Stimulated activated CD4-positive, alpha-beta T cell treated with anti-CD3 and anti-CD28 coated beads, TNF-alpha, amount 100 ng/mL, for 48 hours (primary cell): ENCODE data around the gene STAT5B.
"Not testable (repeated sequence)": the region's sequence is repeated elsewhere in the genome, so short reads cannot be mapped to it uniquely, and the experiment has no call there.

ENCODE experiments used
- DNase-seq, 3 donors: peaks; one replicate each; pipeline ENCODE4 v3.0.0-alpha.2; 2020; ENCODE audit warnings: low read depth in 3 of 3

Gene STAT5B

GRCh38 chr17:42306385-42306667, 30.1 kb upstream of the STAT5B start:
- DNase-seq, result no peak

- DNase-seq, result no peak
These were observed 29.6 kb upstream of the STAT5B start for GRCh38 chr17:42305543-42306384.

GRCh38 chr17:42305031-42305330, 28.8 kb upstream of the STAT5B start:
- DNase-seq, result not testable (repeated sequence)

DNA sequence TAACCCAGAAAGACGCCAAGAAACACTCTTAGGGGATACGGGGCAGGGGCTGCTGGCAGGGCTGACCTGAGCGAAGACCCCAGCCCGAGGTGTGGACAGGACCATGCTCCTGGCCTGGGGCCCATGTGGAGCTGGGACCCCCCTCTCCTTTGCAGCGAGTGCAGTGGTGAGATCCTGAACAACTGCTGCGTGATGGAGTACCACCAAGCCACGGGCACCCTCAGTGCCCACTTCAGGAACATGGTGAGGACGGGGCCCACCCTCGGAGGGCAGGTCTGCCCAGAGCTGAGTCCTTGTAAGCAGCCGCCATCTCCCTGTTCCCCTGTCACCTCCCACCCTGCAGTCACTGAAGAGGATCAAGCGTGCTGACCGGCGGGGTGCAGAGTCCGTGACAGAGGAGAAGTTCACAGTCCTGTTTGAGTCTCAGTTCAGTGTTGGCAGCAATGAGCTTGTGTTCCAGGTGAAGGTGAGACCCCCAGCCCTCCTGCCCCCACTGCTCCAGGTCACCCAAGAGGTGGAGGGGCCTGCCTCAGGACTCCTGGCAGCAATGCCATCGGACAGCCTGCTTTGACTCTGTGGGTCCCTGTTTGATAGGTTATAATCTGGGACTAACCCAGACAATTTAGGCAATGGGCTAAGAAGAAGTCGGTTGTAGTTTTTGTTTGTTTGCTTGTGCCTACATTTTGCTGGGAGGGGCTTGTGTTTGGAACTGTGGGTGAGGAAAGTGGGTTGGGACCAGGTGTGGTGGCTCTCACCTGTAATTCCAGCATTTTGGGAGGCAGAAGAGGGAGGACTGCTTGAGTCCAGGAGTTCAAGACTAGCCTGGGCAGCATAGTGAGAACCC, 28.2 kb upstream of the STAT5B start:
- DNase-seq, result no peak

- DNase-seq, result no peak
These were observed 27.5 kb upstream of the STAT5B start for GRCh38 chr17:42303694-42304093.

DNA sequence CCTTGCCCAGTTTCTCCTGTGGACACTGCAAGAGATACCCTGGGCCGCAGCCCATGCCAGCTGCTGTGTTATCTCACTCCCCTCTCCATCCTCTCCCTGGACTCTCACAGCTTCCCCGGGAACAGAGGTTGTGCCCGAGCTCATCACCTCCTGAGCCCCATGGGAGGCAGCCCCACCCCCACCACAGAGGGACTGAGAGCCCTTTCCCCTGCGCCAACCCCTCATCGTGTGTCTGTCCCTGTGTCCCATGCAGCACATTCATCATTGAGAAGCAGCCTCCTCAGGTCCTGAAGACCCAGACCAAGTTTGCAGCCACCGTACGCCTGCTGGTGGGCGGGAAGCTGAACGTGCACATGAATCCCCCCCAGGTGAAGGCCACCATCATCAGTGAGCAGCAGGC, 24.8 kb upstream of the STAT5B start:
- no peak for DNase-seq

GRCh38 chr17:42299913-42300312, 23.7 kb upstream of the STAT5B start:
- DNase-seq, result not testable (repeated sequence)

DNA sequence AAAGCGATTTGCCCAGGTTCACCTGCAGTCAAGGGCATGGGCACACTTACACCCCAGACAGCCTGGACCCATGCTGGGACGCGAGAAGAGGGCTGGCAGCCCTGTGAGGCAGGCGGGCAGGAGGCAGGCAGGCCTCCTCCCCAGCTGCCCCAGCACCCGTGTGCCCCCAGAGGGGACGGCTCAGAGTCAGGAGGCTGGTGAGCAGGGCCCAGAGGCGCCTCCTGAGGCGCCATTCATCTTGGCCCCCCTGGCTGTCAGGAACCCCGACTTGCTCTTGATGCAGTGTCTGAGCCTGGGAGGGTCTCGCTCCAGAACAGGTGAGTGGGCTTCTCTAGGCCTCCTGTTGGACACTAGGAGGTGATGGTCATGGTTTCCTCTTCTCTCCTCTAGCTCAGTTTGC, 23.2 kb upstream of the STAT5B start:
- DNase-seq, result not testable (repeated sequence)

GRCh38 chr17:42297775-42298174, 21.6 kb upstream of the STAT5B start:
- DNase-seq, result not testable (repeated sequence)

DNA sequence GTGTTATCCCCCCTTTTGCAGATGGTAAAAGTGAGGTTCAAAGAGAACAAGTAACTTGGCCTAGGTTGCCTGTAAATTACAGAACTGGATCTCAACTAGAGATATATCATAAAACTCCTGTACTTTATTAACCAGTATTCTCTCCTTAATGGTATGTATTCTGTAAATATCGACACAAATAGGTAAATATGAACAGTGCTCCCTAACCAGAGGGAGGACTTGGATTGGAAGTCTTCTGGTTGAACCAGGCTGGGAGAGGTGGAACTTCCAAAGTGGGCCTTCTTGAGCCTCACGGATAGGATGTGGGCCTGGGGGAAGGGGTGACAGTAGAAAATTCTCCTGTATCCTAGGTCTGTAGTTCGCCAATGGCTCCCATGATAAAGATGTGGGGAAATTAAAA, 19.8 kb upstream of the STAT5B start:
- DNase-seq, result no peak

DNA sequence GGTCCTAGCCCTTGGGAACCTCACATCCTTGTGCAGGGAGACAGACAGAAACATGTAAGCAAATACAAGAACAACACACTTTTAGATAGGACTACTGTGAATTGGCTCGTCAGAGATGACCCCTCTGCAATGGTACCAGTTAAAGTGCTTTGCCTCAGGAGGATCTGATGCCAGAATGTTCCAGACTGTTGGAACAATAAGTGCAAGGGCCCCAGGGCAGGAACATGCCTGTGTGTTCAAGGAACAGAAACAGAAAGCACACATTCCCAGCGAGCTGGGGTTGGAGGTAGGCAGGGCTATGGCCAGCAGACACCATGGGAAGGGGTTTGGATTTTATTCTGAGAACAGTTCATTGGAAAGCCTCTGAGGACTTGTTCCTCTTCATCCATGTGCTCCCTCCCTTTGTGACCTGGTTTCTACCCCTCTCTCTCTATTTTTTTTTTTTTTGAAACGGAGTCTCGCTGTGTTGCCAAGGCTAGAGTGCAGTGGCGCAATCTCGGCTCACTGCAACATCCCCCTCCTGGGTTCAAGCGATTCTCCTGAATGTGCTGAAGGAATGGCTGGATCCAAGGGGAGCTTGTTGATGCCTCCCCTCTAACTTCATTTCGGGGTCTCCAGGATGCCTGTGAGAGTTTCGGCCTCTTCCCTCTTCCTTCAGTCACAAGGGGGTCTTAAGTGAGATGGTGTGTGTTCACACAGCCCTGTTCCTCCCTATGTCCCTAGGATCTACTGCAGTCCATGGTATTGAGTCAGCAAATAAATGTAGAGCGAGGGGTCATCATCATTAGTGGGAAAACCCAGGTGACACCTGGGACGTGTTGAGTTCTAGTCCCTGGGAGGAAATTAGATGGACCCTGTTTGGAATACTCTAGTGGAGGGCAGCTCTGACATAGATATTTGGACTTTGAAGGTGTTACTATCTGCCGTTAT, 18.5 kb upstream of the STAT5B start:
- DNase-seq, result no peak

DNA sequence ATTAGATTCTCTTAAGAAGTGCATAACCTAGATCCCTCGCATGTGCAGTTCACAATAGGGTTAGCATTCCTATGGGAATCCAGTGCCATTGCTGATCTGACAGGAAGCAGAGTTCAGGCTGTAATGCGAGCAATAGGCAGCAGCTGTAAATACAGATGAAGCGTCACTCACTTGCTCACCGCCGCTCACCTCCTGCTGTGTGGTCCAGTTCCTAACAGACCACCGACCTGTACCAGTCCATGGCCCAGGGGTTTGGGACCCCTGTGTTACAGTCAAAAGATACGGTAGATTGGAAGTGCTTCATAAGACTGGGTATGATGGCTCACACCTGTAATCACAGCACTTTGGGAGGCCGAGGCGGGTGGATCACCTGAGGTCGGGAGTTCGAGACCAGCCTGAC, 14.9 kb upstream of the STAT5B start:
- DNase-seq, result no peak

DNA sequence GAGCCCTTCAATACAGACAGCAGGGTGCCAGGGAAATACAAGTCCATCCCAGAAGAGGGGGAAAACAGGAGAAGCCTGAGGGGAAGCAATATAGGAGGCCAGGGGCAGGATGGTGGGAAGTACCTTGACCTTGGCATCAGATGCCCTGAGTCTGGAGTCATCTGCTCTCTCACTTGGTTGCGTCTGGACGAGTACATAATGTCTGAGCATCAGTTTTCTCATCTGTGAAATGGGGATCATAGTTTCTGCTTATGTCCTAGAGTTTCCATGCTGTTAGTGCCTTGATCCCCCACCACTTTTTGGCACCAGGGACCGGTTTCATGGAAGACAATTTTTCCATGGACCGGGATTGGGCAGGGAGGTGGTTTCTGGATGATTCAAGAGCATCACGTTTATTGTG, 14.4 kb upstream of the STAT5B start:
- DNase-seq, result no peak

GRCh38 chr17:42289611-42290181, 13.5 kb upstream of the STAT5B start:
- DNase-seq, result no peak

DNA sequence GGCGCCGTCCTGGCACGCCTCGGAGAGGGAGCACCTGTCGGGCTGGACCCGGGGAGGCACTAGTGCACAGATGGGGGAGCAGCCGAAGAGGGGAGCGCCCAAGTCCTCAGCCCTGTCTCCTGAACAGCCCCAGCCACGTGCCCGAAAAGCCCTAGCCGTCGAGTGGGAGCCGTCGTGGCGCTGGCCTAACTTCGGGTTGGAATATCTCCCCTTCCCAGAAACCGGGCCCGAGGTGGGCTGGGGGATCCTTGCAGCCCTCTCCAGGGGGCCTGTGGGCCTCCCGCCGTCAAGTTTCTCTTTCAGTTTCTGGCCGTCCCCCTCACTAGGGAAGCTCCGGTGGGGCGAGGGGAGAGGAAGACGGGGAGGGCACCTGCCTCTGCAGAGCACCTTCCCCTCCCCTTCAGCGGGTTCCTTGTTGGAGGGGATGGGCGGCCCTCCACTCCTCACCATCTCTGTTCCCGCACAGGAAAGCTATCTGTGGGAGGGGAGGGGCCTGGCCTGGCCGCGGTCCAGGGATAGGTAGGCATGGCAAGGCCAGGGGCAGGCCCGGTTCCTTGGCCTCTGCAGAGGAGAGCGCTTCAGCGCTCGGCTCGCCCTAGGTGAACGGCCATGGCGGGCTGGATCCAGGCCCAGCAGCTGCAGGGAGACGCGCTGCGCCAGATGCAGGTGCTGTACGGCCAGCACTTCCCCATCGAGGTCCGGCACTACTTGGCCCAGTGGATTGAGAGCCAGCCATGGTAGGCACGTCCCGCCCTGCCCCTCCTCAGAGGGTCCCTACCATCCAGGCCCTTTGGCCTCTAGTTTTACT, 12.8 kb upstream of the STAT5B start:
- no peak for DNase-seq

GRCh38 chr17:42287977-42288802, 12.0 kb upstream of the STAT5B start, which contains the start of gene STAT5A:
STAT5A (plus strand) TSS chr17:42288498; CDS start chr17:42289412, 914 bp downstream.
- DNase-seq, result peak in 2 of 3 donors; percentile 60 to 68

- no peak for DNase-seq
These were observed 11.2 kb upstream of the STAT5B start for GRCh38 chr17:42287305-42287976.

GRCh38 chr17:42286411-42287221, 10.4 kb upstream of the STAT5B start:
- DNase-seq, result no peak
